SIG-M5 treated with dmso at 0.1 percent for 504 hours (cell line): Measurements from ENCODE around the gene PDE10A.

Experiments used
- DNase-seq: peaks from one replicate; lab custom pipeline; 2025; ENCODE audit not compliant: unreplicated experiment; lab: John Stamatoyannopoulos, UW

PDE10A gene

DNA sequence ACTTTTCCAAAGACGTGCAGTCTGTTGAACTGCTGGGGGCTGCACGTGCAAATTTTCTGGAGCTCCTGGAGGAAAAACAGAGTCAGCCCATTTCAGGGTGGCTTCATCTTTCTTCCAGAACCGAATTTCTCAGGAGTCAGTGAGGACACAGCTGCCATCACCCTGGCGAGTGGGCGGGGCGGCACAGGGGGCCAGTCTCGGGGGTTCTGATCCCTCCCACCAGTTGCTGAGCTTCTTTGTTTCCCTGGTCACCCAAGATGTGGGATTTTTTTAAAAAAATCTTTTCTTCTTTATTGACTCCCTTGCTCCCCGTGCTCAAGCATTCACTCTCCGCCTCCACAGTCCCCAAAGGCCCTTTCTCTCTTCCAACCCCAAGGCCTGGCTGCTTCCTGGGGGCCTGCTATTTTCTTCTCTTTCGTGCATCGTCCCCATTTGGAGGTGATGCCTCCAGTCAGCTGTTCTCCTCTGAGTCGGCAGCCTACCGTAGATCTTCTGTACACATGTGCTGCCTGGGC is 362.6 kb downstream of the PDE10A start:
- DNase-seq = no peak

DNA sequence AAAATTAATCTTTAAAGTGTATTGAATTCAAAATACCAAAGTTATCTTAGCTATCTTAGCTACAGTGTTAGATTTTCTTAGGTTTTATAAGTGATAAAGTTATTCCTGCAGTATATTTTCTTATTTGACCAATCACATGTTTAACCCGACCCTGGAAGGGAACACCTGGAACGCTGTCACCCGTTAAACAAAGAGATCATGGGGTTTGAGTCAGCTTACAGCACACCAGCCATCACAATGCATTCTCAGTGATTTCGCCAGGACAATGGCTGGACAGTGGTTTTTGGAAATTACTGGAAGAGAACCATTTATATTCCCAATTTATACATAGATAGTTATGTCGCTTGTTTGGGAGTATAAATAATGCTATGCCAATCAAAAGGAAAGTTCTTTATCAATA is 364.2 kb downstream of the PDE10A start:
- DNase-seq = no peak

DNA sequence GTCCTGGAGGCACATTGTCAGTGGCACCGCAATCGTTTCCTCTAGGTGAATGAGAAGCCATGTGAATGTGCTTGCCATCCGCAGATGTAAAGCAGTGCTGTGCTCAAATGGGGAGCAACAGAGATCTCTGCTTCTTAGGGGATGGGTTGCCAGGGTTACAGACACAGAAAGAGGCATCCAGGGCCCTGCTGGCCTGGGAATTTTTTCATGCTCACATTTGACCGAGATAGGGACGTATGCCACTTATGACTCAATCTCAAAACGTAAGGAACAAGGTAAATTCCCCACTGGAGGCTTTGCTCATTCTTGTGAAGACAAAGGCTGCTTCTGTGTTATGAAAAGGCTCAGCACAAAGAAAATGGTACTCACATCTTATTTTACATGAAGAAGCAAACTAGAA is 364.6 kb downstream of the PDE10A start:
- DNase-seq = no peak

- no peak for DNase-seq
These were observed 370.4 kb downstream of the PDE10A start for GRCh38 chr6:165292657-165293056.
